Caco-2 (cell line): ENCODE data around the gene MFAP3. TPM values are rescaled to one million over a fixed set of nuclear protein-coding genes. Genes with fewer than 3 reads are reported as not detected.

Source experiments
- Bru-seq: library from RNA; stranded (reverse); fragments of 400-500 nt; gene quantifications from one replicate; lab custom pipeline; 2021; lab: Mats Ljungman, UMichigan
- BruChase-seq, 2 experiments: library from RNA; stranded (reverse); fragments of 400-500 nt; gene quantifications; one replicate each; lab custom pipeline; 2021; lab: Mats Ljungman, UMichigan
- BruUV-seq: library from RNA; stranded (reverse); fragments of 400-500 nt; replicated peaks from 2 replicates; lab custom pipeline; 2021; lab: Mats Ljungman, UMichigan
- CTCF ChIA-PET: fragments of 300-600 bp; sonication (Branson Sonifier 250); formaldehyde crosslinking; loops from one replicate; lab custom pipeline; 2022; ENCODE audit warnings: antibody characterized with exemption; lab: Charles Lee
- POLR2A ChIA-PET: fragments of 300-600 bp; sonication (Branson Sonifier 250); formaldehyde crosslinking; loops from one replicate; lab custom pipeline; 2022; ENCODE audit warnings: antibody characterized with exemption; lab: Charles Lee
- DNase-seq, 2 experiments: peaks; one replicate each; pipeline versions ENCODE4 v3.0.0 to v3.0.0-alpha.2; 2020 to 2022
- H3K27me3 ChIP-seq: replicated peaks from 2 replicates; pipeline ENCODE4 v1.6.0; 2011; ENCODE audit warnings: low read length; ENCODE audit not compliant: control insufficient read depth, insufficient read depth
- H3K36me3 ChIP-seq: 2 replicates; pipeline ENCODE4 v1.5.1; 2011; ENCODE audit warnings: low read length; ENCODE audit not compliant: control insufficient read depth, insufficient read depth
- H3K4me1 ChIP-seq: fragments of 250-450 bp; sonication (Bioruptor Pico); 2 replicates; pipeline ENCODE4 v1.5.1; 2020; ENCODE audit warnings: mild to moderate bottlenecking
- H3K4me3 ChIP-seq: 2 replicates; pipeline ENCODE4 v1.5.1; 2011; ENCODE audit warnings: low read depth, mild to moderate bottlenecking, control low read depth, low read length
- H3K9me3 ChIP-seq: fragments of 250-450 bp; sonication (Bioruptor Pico); 2 replicates; pipeline ENCODE4 v1.5.1; 2020; ENCODE audit warnings: mild to moderate bottlenecking, moderate library complexity
- H3K27ac Mint-ChIP-seq: one replicate; pipeline ENCODE4 v1.8.0; 2022; ENCODE audit warnings: mixed read lengths; ENCODE audit not compliant: unreplicated experiment
- H3K27me3 Mint-ChIP-seq: one replicate; pipeline ENCODE4 v1.8.0; 2022; ENCODE audit warnings: mixed read lengths; ENCODE audit not compliant: insufficient read depth, unreplicated experiment
- H3K36me3 Mint-ChIP-seq: one replicate; pipeline ENCODE4 v1.8.0; 2022; ENCODE audit warnings: mild to moderate bottlenecking, mixed read lengths; ENCODE audit not compliant: insufficient read depth, unreplicated experiment
- H3K4me1 Mint-ChIP-seq: one replicate; pipeline ENCODE4 v1.8.0; 2022; ENCODE audit warnings: low read depth, mixed read lengths; ENCODE audit not compliant: unreplicated experiment
- H3K4me3 Mint-ChIP-seq: one replicate; pipeline ENCODE4 v1.8.0; 2022; ENCODE audit warnings: mild to moderate bottlenecking, moderate library complexity, mixed read lengths; ENCODE audit not compliant: unreplicated experiment
- H3K9me3 Mint-ChIP-seq: one replicate; pipeline ENCODE4 v1.8.0; 2022; ENCODE audit warnings: mixed read lengths; ENCODE audit not compliant: unreplicated experiment
- intact Hi-C: fragments of 100-400 bp; cut with micrococcal nuclease; formaldehyde crosslinking; loops from one replicate; pipeline ENCODE4 v1.10.0; 2022; ENCODE audit not compliant: unreplicated experiment
- long read RNA-seq: library from polyadenylated mRNA; stranded (forward); transcript quantifications from one replicate; pipeline ENCODE4 v2.0.0, GENCODE V29; 2022
- total RNA-seq: library from RNA; stranded (reverse); gene quantifications from 2 replicates; pipeline ENCODE4 v1.2.3, GENCODE V29; 2022
- TF ChIP-seq, protein P1 (sequence below), 2 experiments: fragments of 200-600 bp in 1 of 2; IDR thresholded peaks; 1 replicate in 1 of 2; 2 replicates in 1 of 2; pipeline versions ENCODE4 v1.5.1 to v1.8.0; 2011 to 2022; ENCODE audit warnings: antibody characterized with exemption in 1 of 2, control low read depth in 1 of 2, inconsistent platforms in 1 of 2, low read depth in 1 of 2, low read length in 1 of 2, mild to moderate bottlenecking in 1 of 2, moderate library complexity in 1 of 2; ENCODE audit not compliant: insufficient read depth in 1 of 2, severe bottlenecking in 1 of 2, unreplicated experiment in 1 of 2

The MFAP3 gene
- total RNA-seq (21.9 and 24.1 TPM in 2 replicates), Bru-seq, nascent RNA (percentile 90 among the genes with signal in this experiment), BruChase-seq, experiment 1, labeled RNA remaining after a 2-hour chase (percentile 91 among the genes with signal in this experiment), BruChase-seq, experiment 2, labeled RNA remaining after a 6-hour chase (percentile 83 among the genes with signal in this experiment)
- long read RNA-seq, transcript MFAP3-212 (3 exons, 643 nt), result major isoform, 16 of 23 reads
- long read RNA-seq, partial matches to known transcripts, result 2 of 23 reads
- long read RNA-seq, other reads (novel, unspliced or antisense), result 4 of 23 reads

DNA sequence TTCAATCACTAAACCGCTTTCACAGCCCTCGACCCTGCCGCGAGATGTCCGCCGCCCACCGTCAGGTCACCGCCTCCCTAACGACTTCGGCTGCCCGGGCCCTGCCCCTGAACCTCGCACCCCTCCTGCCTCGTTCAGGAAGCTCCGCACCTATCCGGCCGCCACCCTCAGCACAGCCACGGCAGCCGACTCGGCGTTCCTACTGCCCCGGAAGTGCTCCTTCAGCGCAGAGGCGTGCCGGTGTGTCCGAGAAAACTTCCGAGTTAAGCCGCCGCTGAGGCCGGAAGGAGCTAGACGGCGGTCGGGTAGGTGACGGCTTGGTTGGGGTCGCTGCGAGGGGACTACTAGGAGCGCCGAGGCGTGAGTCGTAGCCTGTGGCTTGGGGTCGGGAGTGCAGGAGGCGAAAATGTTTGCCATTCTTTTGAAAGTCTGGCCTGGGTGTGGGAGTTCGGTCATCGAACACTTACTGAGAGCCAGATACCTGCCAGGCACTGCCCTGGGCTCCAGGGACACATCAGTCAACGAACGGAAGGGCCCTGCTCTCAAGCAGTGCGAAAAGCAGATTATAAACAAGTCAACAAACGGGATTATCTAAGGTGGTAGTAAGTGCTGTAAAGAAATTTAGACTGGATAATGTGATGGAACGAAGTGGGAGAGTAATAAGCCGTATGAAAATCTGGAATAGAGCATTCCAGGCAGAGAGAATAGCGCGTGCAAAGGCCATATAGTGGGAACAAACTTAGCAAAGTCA is at the start of gene MFAP3, which contains the start of gene FAM114A2:
TSS of gene MFAP3 (plus strand) at position 261 of the 751 bp plus-strand sequence. CDS start 10,756 bp downstream, outside the sequence.
TSS of gene FAM114A2 (minus strand) at position 204 of the 751 bp plus-strand sequence. CDS start 3,957 bp downstream, outside the sequence.
- peak within 1 kb of the TSS; percentile 92 for H3K4me3 Mint-ChIP-seq
- DNase-seq, result peak; percentile 92 to 95
- POLR2A ChIA-PET, result interaction anchor here (0.7 to 1.6 kb wide), 4 partner anchors 9 to 152 kb away, joined by 3 to 5 read pairs (median 4); partner anchors contain the start of gene GALNT10
- peak within 1 kb of the TSS; percentile 89 for H3K27ac Mint-ChIP-seq
- no peaks in the 10 kb centered on the region for H3K36me3 Mint-ChIP-seq
- H3K4me1 Mint-ChIP-seq, result peaks cover 6% of the 10 kb centered on the region
- 0 out of 2 replicates have a peak, but pooled peaks cover 4% of the 10 kb centered on the region for H3K4me1 ChIP-seq
- no peaks in the 10 kb centered on the region for H3K9me3 ChIP-seq
- intact Hi-C loops, result loop anchor here (1.0 to 2.0 kb wide), 2 partner anchors 28 to 65 kb away; no protein-coding TSS in a partner anchor
- TF ChIP-seq, protein P1, sequence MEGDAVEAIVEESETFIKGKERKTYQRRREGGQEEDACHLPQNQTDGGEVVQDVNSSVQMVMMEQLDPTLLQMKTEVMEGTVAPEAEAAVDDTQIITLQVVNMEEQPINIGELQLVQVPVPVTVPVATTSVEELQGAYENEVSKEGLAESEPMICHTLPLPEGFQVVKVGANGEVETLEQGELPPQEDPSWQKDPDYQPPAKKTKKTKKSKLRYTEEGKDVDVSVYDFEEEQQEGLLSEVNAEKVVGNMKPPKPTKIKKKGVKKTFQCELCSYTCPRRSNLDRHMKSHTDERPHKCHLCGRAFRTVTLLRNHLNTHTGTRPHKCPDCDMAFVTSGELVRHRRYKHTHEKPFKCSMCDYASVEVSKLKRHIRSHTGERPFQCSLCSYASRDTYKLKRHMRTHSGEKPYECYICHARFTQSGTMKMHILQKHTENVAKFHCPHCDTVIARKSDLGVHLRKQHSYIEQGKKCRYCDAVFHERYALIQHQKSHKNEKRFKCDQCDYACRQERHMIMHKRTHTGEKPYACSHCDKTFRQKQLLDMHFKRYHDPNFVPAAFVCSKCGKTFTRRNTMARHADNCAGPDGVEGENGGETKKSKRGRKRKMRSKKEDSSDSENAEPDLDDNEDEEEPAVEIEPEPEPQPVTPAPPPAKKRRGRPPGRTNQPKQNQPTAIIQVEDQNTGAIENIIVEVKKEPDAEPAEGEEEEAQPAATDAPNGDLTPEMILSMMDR (IDR thresholded peaks at IDR 0.05; ENCODE audit: insufficient read depth in 1 of 2, low read depth in 1 of 2, low read length in 1 of 2, severe bottlenecking in 1 of 2, unreplicated experiment in 1 of 2), result no peak
- TSS peak; percentile 79 for BruUV-seq
- H3K9me3 Mint-ChIP-seq, result no peaks in the 10 kb centered on the region
- H3K27me3 ChIP-seq, result no peaks in the 10 kb centered on the region
- CTCF ChIA-PET, result interaction anchor here (0.6 to 1.2 kb wide), 5 partner anchors 34 to 450 kb away, joined by 3 to 7 read pairs (median 5); partner anchors contain the start of gene GALNT10
- no peaks in the 10 kb centered on the region for H3K36me3 ChIP-seq
- no peaks in the 10 kb centered on the region for H3K27me3 Mint-ChIP-seq
- H3K4me3 ChIP-seq, result peak within 1 kb of the TSS; percentile 54

DNA sequence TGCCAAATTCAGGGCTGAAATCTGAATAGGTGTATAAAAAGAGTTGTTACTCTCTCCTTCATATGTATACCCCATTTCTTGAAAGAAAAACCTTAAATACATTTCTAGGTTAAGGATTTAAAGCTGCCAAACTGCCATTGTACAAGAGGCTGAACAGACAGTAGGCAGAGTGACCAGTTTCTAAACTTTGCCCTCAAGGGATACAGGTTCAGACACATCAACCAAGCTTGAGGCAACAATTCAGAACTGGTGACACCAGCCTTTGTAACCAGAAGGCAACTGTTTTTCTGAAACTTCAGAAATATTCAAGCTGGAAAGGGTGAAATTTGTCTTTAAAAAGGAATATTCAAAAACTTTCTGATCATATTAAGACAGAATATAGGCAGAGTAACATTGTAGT is 47.6 kb upstream of the MFAP3 start:
- Histone ChIP-seq H3K27me3 (no peaks in the 10 kb centered on the region), H3K4me3 (no peak overlapping the region), H3K9me3 (no peaks in the 10 kb centered on the region), H3K4me1 (no peaks in the 10 kb centered on the region), H3K36me3 (no peaks in the 10 kb centered on the region)
- no peak for DNase-seq
- Mint-ChIP-seq H3K27me3 (no peaks in the 10 kb centered on the region), H3K9me3 (no peaks in the 10 kb centered on the region), H3K27ac (no peak overlapping the region), H3K4me1 (no peaks in the 10 kb centered on the region), H3K36me3 (no peaks in the 10 kb centered on the region), H3K4me3 (no peak overlapping the region)
- BruUV-seq, result no TSS peak
- TF ChIP-seq, protein P1 (IDR thresholded peaks at IDR 0.05; ENCODE audit: insufficient read depth in 1 of 2, low read depth in 1 of 2, low read length in 1 of 2, severe bottlenecking in 1 of 2, unreplicated experiment in 1 of 2), result no peak
- POLR2A ChIA-PET, result no interaction called here
- CTCF ChIA-PET, result no interaction called here
- intact Hi-C loops, result no loop called here

DNA sequence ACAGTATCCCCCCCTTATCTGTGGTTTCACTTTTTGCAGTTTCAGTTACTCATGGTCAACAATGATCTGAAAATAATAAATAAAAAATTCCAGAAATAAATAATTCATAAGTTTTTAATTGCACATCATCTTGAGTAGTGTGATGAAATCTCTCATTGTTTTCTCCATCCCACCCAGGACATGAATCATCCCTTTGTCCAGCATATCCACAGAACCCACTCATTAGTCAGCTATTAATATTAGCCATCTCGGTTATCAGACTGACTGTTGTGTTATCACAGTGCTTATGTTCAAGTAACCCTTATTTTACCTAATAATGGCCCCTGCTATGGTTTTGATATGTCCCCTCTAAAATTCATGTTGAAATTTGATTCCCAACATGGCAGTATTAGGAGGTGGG is 40.8 kb upstream of the MFAP3 start:
- no peaks in the 10 kb centered on the region for H3K27me3 Mint-ChIP-seq
- ChIA-PET POLR2A (no interaction called here), CTCF (no interaction called here)
- no peaks in the 10 kb centered on the region for H3K36me3 Mint-ChIP-seq
- no peaks in the 10 kb centered on the region for H3K36me3 ChIP-seq
- no peaks in the 10 kb centered on the region for H3K4me1 ChIP-seq
- no peaks in the 10 kb centered on the region for H3K4me1 Mint-ChIP-seq
- no peak overlapping the region for H3K27ac Mint-ChIP-seq
- H3K9me3 ChIP-seq, result no peaks in the 10 kb centered on the region
- intact Hi-C loops, result no loop called here
- TF ChIP-seq, protein P1 (IDR thresholded peaks at IDR 0.05; ENCODE audit: insufficient read depth in 1 of 2, low read depth in 1 of 2, low read length in 1 of 2, severe bottlenecking in 1 of 2, unreplicated experiment in 1 of 2), result no peak
- no peak overlapping the region for H3K4me3 Mint-ChIP-seq
- no peaks in the 10 kb centered on the region for H3K9me3 Mint-ChIP-seq
- no TSS peak for BruUV-seq
- H3K4me3 ChIP-seq, result no peak overlapping the region
- no peaks in the 10 kb centered on the region for H3K27me3 ChIP-seq
- DNase-seq, result no peak
